Measurements from ENCODE around the gene FAM32A. TPM values are rescaled to one million over a fixed set of nuclear protein-coding genes. Genes with fewer than 3 reads are reported as not detected.
"Not testable (repeated sequence)": the region's sequence is repeated elsewhere in the genome, so short reads cannot be mapped to it uniquely, and the experiment has no call there.

Gene FAM32A
- total RNA-seq, 4 donors from 2014 or later = 55.3 to 82.6 (median 73.0) TPM

- Histone ChIP-seq H3K27ac (no peak overlapping the region), H3K4me3 (no peak overlapping the region), H3K27me3 (no peaks in the 10 kb centered on the region), H3K9me3 (peaks cover 0 to 13% (median 0%) of the 10 kb centered on the region in 4 donors), H3K36me3 (no peaks in the 10 kb centered on the region), H3K4me1 (peaks cover 0 to 5% (median 0%) of the 10 kb centered on the region in 4 donors)
- no peak for DNase-seq (ENCODE audit: low spot score in 2 of 2)
- TF ChIP-seq POLR2A (IDR thresholded peaks at IDR 0.05) (no peak), EP300 (IDR thresholded peaks at IDR 0.05) (no peak), CTCF (IDR thresholded peaks at IDR 0.05) (no peak)
- WGBS, 2 donors = 66 to 74% methylated on average over 2 of the region's 2 CpGs
These were observed 9.3 kb upstream of the FAM32A start for GRCh38 chr19:16175954-16176353.

GRCh38 chr19:16178866-16179265 is 6.3 kb upstream of the FAM32A start:
- not testable (repeated sequence) for H3K4me3 ChIP-seq; DNase-seq (ENCODE audit: low spot score in 2 of 2); H3K27ac ChIP-seq; H3K27me3 ChIP-seq; H3K36me3 ChIP-seq
- 82 to 90% methylated on average over 5 of the region's 5 CpGs for WGBS, 2 donors
- Histone ChIP-seq H3K9me3 (peaks cover 0 to 13% (median 0%) of the 10 kb centered on the region in 4 donors), H3K4me1 (peaks cover 0 to 14% (median 0%) of the 10 kb centered on the region in 4 donors)

GRCh38 chr19:16180611-16181010 is 4.6 kb upstream of the FAM32A start:
- no peaks in the 10 kb centered on the region for H3K36me3 ChIP-seq
- H3K27me3 ChIP-seq = no peaks in the 10 kb centered on the region
- no peak overlapping the region for H3K4me3 ChIP-seq
- peaks cover 0 to 2% (median 0%) of the 10 kb centered on the region in 4 donors for H3K9me3 ChIP-seq
- H3K27ac ChIP-seq = no peak overlapping the region
- DNase-seq (ENCODE audit: low spot score in 2 of 2) = no peak
- WGBS, 2 donors = 34 to 36% methylated on average over 4 of the region's 4 CpGs
- H3K4me1 ChIP-seq = peaks cover 0 to 18% (median 0%) of the 10 kb centered on the region in 4 donors
- TF ChIP-seq CTCF (IDR thresholded peaks at IDR 0.05) (no peak), EP300 (IDR thresholded peaks at IDR 0.05) (no peak), POLR2A (IDR thresholded peaks at IDR 0.05) (no peak)

- H3K36me3 ChIP-seq = peaks cover 0 to 32% (median 0%) of the 10 kb centered on the region in 3 donors
- TF ChIP-seq CTCF (IDR thresholded peaks at IDR 0.05) (no peak), POLR2A (IDR thresholded peaks at IDR 0.05) (no peak), EP300 (IDR thresholded peaks at IDR 0.05) (no peak)
- H3K27ac ChIP-seq = peak overlapping the region in 3 of 4 donors; percentile 68 to 85 (median 79)
- H3K9me3 ChIP-seq = no peaks in the 10 kb centered on the region
- H3K4me3 ChIP-seq = peak overlapping the region; percentile 43 to 72 (median 68)
- WGBS, 2 donors = 38 to 46% methylated on average over 18 of the region's 18 CpGs
- no peaks in the 10 kb centered on the region for H3K27me3 ChIP-seq
- DNase-seq (ENCODE audit: low spot score in 2 of 2) = no peak
- peaks cover 0 to 49% (median 7%) of the 10 kb centered on the region in 4 donors for H3K4me1 ChIP-seq
These were observed 516 bp upstream of the FAM32A start for GRCh38 chr19:16184665-16185122.

GRCh38 chr19:16185768-16186123 is 536 bp downstream of the FAM32A start:
- H3K9me3 ChIP-seq = no peaks in the 10 kb centered on the region
- H3K36me3 ChIP-seq = peaks cover 0 to 42% (median 10%) of the 10 kb centered on the region in 3 donors
- H3K27me3 ChIP-seq = no peaks in the 10 kb centered on the region
- H3K4me3 ChIP-seq = peak overlapping the region; percentile 65 to 93 (median 72)
- DNase-seq (ENCODE audit: low spot score in 2 of 2) = peak in 1 of 2 donors; percentile 29
- H3K4me1 ChIP-seq = peaks cover 0 to 46% (median 7%) of the 10 kb centered on the region in 4 donors
- TF ChIP-seq POLR2A (IDR thresholded peaks at IDR 0.05) (no peak), CTCF (IDR thresholded peaks at IDR 0.05) (peak in 1 of 5 experiments; percentile 17)
- peak overlapping the region; percentile 38 to 91 (median 82) for H3K27ac ChIP-seq
- WGBS, 2 donors = 0 to 1% methylated on average over 20 of the region's 20 CpGs

Measured in tibial nerve (tissue), 4 donors.